HG03025 (cell line): Measurements from ENCODE around the gene MAPK12.

ENCODE experiments used
- ATAC-seq: cut with Tn5 transposase; IDR thresholded peaks from one replicate; pipeline ENCODE4 v1.9.1; 2021; ENCODE audit warnings: mild to moderate bottlenecking, moderate library complexity; ENCODE audit not compliant: unreplicated experiment, low FRiP score

Gene MAPK12

DNA sequence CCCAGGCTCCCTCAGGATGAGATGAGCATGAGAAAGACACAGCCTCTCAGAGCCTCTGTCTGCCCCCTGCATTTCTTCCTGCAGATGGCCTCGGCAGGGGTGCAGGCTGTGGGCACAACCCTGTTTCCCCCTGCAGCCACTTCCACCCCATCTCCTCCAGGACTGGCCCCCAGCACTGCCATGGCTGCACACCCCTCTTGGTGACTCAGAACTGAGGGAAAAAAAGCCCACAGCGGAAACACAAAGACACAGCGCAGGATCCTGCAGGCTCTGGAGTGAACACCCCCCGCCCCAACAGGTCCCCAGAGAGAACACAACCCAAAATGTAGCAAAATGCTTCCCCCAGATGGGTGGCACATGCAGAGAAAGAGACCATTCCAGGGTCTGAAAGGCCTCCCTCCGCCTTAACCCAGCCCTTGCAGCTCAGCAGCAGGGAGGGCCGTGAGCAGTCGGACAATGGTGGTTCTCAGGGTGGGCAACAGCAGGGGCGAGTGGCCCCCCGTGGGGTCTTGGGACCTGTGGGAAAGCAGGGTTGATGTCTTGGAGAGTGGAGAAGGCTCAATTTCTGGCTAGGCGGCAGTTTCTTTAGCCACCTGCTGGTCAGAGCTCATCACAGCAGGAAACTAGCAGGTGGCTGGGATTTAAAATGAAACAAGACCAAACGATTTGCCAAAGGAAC, 24.6 kb downstream of the MAPK12 start:
- ATAC-seq = no peak

DNA sequence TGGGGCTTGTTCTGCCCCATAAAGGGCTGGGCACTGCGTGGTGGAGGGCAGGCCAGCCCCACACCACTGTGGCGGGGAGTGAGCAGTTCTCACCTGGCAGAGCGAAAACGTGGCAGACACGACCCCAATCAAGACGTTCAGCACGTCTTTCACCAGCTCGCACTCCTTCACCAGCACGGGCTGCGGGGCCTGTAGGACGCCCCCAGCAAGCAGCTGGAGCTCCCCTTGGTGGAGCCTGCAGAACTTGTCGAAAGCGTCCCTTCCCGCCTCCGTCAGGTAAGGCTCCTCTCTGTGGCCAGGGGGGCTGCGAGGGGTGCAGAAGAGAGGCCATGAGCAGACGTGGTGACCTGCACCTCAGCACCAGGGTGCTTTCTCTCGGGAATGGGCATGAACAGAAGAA, 28.3 kb downstream of the MAPK12 start:
- no peak for ATAC-seq

- ATAC-seq = no peak
Measured at GRCh38 chr22:50232481-50233151, 28.9 kb downstream of the MAPK12 start.

GRCh38 chr22:50229370-50229769, 32.1 kb downstream of the MAPK12 start:
- ATAC-seq = no peak

DNA sequence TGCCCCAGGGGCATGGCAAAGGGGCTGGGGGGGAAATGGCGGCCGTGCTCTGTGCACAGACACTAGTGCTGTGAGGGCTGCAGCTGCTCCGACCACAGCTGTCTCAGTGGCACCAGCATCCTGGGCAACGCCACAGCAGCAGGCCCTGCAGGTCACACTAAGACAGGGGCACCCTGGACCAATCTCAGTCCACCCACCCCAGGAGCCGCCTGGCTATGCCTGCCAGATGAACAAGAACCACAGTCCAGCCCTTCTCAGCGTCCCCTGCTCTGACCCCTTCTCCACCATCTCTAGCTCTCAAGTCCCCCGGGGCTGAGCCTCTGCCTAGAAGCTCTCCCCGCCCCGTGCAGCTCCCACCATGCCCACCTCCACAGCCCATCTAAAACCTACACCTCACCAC, 33.1 kb downstream of the MAPK12 start:
- no peak for ATAC-seq

DNA sequence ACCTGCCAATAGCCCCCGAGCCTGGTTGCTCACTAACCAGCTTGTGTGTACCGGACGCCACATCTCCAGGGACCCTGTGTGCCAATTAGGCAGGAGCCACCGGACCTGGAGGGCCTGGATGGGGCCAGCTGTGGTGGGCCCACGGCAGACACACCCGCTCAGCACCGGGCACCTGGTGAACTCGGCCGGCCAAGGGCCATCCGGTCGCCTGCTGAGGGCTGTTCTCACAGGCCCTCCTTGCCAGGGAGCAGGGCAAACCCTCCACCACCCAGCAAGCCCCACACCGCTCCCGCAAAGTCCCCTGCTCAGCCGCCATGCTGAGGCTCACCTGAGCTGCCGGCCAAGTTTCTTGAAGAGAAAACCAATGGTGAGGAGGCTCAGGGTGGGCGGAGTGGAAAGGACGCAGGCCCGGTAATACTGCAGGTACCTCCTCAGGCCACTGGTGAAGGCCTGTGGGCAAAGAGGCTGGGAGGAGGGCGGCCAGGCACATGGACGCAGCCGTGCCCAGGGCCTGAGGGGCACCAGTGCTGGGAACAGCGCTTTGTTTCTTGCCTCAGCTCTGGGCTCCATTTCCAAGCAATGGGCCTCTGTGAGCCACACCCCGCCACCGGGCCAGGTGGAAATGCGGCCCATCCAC, 33.8 kb downstream of the MAPK12 start:
- ATAC-seq = no peak

DNA sequence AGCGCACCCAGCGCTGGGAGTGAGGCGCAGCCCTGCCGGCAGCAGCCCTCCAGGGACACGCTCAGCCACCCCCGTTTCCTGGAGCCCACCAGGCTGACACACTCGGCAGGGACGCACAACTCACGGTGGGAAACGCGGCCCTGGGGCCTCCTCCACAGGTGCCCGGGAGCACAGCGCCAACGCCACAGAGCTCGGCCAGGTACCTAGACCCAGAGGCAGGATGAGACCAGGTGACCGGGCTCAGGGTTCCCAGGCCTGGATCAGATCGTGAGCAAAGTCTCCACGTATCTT, 34.7 kb downstream of the MAPK12 start:
- ATAC-seq = no peak

- no peak for ATAC-seq
Measured at GRCh38 chr22:50226063-50226874, 35.2 kb downstream of the MAPK12 start.

DNA sequence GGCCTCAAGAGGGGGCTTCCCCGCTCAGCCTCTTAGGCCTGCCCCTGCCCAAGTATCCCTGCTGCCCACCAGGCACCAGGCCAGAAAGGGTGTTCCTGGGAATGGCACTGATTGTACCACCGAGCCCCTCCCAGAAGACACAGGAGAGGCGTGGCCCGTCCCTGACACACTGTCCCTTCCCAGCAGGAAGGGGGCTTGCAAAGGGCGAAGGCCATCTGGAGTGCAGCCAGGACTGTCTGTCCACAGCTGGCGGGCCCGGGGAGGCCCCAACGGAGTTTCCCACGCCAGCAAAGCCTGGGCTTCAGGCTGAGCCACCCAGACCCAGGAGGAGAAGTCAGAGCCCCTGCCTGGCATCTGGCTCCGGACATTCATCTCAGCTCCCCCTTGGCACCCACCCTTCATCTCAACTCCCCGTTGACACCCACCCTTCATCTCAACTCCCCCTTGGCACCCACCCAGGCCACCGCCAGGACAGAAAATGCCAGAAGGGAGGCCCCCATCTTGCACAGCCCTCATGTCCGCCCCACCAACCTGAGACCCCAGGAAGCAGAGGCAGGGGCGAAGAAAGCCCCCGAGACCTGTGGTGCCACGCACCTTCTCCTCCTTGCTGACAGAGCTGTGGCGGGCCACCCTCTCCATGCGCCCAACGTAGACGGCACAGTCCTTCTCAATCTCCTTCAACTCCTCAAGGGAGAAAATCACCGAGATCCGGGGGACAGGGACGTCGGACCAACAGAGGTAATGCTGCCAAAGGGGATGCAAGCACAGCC, 36.1 kb downstream of the MAPK12 start:
- no peak for ATAC-seq

DNA sequence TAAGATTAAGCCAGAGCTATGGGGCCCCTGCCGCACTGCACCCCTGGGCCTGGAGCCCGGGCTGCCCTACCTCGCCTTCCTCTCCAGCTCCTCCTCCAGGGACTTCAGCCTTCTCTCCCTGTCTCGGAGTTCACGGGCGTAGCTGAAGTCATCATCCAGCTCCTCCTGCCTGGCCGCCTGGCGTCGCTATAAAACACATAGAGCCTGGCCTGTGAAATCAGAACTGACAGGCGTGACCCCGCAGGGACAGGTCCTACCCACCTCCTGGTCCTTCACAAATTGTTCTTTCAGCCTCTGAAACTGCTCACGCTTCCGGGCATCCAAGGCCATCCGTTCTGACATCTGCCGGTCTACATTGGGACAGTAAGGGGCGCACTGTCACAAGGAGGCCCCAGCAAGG, 37.4 kb downstream of the MAPK12 start:
- no peak for ATAC-seq

- ATAC-seq = no peak
Measured at GRCh38 chr22:50222508-50222907, 39.0 kb downstream of the MAPK12 start.

GRCh38 chr22:50221410-50222300, 39.8 kb downstream of the MAPK12 start:
- no peak for ATAC-seq

DNA sequence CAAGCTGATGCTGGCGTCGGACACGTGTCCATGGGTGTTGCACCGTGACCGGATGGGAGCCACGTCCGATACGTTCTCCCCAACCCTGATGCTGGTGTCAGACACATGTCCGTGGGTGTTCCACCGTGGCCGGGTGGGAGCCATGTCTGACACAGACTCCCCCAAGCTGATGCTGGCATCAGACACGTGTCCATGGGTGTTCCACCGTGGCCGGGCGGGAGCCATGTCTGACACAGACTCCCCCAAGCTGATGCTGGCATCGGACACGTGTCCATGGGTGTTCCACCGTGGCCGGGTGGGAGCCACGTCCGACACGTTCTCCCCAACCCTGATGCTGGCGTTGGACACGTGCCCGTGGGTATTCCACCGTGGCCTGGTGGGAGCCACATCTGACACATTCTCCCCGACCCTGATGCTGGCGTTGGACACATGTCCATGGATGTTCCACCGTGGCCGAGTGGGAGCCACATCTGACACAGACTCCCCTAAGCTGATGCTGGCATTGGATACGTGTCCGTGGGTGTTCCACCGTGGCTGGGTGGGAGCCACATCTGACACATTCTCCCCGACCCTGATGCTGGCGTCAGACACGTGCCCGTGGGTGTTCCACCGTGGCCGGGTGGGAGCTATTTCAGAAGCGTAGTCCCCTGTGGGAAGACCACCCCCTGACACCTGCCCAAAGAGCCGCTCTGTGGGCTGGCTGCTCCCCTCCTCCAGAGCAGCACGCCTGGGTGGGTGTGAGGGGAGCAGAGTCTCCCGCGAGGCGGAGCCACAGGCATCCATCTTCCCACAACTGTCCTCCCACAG, 40.7 kb downstream of the MAPK12 start:
- ATAC-seq = no peak

DNA sequence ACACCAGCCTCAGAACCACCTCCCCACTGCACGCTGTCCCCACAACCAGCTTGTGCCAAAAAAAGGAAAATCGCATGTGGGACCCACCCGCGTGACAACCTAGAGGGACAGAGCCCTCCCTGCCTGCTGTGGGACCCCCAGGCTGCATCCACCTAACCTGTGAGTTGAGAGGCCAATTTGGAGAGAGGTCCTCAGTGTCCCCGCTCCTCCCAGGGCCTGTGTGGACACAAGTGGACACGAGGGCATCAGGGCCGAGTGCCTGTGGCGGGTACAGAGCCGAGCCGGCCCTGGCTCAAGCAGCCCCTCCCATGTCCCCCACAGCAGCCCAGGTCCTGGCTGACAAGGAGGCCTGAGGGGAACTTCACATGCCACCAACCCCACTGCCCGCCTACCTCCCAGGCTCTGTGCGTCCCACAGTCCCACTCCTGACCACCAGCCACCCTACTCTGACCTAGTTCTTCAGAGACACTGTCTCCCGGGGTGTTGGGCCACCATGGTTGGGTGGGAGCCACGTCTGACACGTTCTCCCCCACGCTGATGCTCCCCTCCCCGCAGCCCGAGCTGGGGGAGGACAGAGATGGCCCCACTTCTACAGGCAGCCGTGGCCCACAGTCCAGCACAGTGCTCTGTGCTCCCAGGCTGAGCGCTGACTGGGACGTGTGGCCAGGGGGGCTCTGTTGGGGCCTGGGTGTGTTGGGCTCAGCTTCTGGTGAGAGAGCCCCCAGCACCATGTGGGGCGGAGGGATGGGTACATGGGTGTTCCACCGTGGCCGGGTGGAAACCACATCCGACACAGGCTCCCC, 41.5 kb downstream of the MAPK12 start:
- ATAC-seq = no peak

DNA sequence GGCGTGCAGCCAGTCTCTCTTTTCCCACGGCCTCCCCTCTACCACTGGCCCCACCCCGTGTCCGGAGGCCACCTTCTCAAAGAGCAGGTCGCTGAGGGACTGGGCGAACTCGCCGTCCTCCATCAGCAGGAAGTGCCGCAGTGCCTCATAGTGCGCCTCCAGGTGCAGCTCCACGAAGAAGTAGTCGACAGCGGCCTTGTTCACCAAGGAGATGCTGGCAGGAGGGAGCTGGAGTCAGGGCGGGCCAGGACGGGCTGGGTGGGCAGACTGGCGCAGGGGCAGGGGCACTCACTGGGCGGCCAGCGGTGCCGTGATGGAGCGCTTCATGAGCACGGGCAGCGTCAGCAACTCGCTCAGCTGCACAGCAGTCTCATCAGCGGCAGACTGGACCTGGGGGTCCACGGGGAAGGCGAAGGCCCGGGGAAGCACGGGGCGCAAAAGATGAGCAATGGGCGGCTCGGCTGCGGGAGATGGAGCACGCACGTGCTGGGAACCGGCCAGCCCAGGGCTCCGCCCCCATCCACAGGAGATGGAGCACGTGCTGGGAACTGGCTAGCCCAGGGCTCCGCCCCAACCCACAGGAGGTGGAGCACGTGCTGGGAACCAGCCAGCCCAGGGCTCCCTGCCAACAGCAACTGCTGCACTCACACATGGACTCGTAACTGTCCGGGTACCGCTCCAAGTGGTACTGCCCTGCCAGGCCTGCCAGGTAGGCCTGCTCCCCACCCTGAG, 42.3 kb downstream of the MAPK12 start:
- ATAC-seq = no peak

DNA sequence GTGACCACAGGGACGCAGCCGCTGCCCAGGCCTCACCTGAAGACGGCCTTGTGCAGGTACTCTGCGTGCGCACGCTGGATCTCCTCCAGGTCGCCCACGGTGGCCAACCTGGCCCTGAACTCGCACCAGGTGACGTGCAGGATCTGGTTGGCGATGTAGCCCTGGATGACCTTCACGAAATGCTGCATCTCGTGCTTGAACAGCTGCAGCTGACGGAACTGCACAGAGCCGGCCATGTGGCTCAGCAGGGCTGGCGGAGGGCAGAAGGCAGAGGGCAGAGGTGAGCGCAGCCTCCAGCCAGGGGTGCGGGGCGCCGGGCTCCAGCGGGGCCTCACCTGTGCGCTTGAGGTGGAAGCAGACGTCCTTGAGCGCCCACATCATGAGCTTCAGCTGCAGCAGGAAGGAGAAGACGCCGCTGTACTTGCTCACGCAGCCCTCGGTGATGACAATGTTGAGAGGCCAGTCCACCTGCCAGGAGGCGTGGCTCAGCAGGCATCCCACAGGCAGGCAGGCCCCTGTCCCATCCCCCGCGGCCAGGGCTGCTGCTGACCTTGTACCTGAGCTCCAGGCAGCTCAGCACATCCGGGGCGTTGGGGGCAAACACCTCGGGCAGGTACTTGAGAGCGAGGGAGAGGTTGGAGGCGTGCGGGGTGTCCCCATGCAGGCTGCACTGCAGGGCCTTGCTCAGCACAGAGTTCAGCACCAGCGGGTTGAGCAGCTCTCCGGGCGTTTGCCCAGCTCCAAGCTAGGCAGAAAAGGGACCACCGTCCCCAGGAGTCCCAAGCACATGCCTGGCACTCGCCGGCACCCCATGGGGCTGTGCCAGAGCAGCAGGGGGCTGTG, 43.1 kb downstream of the MAPK12 start:
- no peak for ATAC-seq
